Measurements from ENCODE around the gene SET. TPM values are rescaled to one million over a fixed set of nuclear protein-coding genes. Genes with fewer than 3 reads are reported as not detected.

Gene SET
- total RNA-seq, 1 experiment from 2014 or later = 1,129 TPM

DNA sequence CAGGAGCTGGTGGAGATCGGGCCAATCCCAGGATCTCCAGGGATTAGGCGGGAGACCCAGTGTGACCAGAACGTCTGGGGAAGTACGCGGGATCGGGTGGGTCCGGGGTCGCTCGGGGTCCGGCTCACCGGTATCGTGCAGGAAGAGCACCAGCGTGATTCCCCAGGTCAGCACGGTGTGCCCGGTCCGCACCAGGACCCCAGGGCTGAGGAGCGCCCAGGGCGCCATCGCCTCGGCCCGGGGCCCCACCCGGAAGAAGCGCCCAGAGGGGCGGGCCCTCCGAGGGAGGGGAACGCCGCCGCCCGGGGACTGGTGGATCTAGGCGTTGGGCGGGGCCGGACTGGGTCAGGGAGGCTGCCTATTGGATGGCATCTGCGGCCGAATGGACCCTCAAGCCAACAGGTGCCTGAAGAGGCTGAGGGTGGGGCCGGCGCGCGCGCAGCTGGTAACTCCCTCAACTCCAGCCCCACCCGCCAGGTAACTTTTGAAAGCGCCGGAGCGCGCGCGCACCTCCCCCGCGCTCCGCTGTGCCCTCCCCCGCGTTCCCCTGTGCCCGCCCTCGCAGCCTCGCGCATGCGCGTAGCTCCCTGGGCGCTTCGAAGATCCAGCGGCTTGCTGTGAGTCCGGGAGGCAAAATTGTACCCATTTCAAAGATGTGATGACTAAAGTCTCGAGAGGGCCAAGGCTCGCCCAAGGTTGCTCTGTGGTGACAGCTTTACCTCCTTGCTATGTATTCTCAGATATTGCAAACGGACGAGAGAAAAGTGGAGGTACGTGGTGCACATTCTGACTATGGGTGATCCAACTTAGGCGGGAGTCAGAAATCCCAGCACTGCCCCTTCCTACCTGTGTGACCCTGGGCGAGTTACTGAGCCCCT is 35.1 kb downstream of the SET start, which contains the start of gene ZDHHC12 (continued):
- TF ChIP-seq, protein P1, sequence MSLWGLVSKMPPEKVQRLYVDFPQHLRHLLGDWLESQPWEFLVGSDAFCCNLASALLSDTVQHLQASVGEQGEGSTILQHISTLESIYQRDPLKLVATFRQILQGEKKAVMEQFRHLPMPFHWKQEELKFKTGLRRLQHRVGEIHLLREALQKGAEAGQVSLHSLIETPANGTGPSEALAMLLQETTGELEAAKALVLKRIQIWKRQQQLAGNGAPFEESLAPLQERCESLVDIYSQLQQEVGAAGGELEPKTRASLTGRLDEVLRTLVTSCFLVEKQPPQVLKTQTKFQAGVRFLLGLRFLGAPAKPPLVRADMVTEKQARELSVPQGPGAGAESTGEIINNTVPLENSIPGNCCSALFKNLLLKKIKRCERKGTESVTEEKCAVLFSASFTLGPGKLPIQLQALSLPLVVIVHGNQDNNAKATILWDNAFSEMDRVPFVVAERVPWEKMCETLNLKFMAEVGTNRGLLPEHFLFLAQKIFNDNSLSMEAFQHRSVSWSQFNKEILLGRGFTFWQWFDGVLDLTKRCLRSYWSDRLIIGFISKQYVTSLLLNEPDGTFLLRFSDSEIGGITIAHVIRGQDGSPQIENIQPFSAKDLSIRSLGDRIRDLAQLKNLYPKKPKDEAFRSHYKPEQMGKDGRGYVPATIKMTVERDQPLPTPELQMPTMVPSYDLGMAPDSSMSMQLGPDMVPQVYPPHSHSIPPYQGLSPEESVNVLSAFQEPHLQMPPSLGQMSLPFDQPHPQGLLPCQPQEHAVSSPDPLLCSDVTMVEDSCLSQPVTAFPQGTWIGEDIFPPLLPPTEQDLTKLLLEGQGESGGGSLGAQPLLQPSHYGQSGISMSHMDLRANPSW (CRISPR knock-in tag; conservative IDR thresholded peaks at IDR 0.05; ENCODE audit: low read depth) = no peak
- TF ChIP-seq FOXK1 (CRISPR knock-in tag; IDR thresholded peaks at IDR 0.05) = no peak
- TF ChIP-seq, protein P2, sequence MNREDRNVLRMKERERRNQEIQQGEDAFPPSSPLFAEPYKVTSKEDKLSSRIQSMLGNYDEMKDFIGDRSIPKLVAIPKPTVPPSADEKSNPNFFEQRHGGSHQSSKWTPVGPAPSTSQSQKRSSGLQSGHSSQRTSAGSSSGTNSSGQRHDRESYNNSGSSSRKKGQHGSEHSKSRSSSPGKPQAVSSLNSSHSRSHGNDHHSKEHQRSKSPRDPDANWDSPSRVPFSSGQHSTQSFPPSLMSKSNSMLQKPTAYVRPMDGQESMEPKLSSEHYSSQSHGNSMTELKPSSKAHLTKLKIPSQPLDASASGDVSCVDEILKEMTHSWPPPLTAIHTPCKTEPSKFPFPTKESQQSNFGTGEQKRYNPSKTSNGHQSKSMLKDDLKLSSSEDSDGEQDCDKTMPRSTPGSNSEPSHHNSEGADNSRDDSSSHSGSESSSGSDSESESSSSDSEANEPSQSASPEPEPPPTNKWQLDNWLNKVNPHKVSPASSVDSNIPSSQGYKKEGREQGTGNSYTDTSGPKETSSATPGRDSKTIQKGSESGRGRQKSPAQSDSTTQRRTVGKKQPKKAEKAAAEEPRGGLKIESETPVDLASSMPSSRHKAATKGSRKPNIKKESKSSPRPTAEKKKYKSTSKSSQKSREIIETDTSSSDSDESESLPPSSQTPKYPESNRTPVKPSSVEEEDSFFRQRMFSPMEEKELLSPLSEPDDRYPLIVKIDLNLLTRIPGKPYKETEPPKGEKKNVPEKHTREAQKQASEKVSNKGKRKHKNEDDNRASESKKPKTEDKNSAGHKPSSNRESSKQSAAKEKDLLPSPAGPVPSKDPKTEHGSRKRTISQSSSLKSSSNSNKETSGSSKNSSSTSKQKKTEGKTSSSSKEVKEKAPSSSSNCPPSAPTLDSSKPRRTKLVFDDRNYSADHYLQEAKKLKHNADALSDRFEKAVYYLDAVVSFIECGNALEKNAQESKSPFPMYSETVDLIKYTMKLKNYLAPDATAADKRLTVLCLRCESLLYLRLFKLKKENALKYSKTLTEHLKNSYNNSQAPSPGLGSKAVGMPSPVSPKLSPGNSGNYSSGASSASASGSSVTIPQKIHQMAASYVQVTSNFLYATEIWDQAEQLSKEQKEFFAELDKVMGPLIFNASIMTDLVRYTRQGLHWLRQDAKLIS (CRISPR knock-in tag; IDR thresholded peaks at IDR 0.05; ENCODE audit: borderline replicate concordance) = no peak
- no peak for TF ChIP-seq JAZF1 (CRISPR knock-in tag; IDR thresholded peaks at IDR 0.05)
- TF ChIP-seq KAT7 (CRISPR knock-in tag; IDR thresholded peaks at IDR 0.05; ENCODE audit: borderline replicate concordance) = no peak
- TF ChIP-seq ZNF263 (CRISPR knock-in tag; IDR thresholded peaks at IDR 0.05; ENCODE audit: low read depth) = no peak
- TF ChIP-seq, protein P3, sequence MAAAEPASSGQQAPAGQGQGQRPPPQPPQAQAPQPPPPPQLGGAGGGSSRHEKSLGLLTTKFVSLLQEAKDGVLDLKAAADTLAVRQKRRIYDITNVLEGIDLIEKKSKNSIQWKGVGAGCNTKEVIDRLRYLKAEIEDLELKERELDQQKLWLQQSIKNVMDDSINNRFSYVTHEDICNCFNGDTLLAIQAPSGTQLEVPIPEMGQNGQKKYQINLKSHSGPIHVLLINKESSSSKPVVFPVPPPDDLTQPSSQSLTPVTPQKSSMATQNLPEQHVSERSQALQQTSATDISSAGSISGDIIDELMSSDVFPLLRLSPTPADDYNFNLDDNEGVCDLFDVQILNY (CRISPR knock-in tag; IDR thresholded peaks at IDR 0.05) = peak; percentile 47; the same call in 1 of the 2 replicates
- TF ChIP-seq ETV6 (CRISPR knock-in tag; IDR thresholded peaks at IDR 0.05) = no peak
- no peak for TF ChIP-seq ESRRA (CRISPR knock-in tag; IDR thresholded peaks at IDR 0.05; ENCODE audit: borderline replicate concordance)
- TF ChIP-seq HMGA2 (CRISPR knock-in tag; IDR thresholded peaks at IDR 0.05) = no peak

DNA sequence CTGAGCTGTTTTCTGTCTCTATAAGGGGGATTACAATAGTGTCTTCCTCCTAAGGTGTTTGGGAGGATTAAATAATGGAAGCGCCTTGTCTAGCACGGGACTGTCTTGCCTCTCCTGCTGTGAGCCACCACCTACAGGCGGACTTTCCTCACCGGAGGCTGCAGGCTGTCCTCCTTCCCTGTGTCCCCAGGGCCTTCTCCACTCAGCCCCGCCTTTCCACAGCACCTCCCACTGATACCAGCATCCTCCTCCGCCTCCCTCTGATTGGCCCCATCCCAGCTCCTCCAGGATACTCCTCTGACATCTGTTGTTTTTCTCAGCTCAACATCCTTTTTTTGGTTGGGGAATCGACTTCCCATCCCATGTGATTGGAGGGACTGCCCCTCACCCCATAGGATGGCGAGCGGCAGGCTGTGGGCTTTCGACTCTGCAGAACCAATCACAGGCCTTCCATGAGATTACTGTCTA is 35.8 kb downstream of the SET start:
- peak; percentile 53 for ATAC-seq
- Mint-ChIP-seq H3K4me1 (peaks cover 19% of the 10 kb centered on the region), H3K4me3 (peak overlapping the region; percentile 96), H3K36me3 (no peaks in the 10 kb centered on the region), H3K9me3 (no peaks in the 10 kb centered on the region), H3K27ac (peak overlapping the region; percentile 97), H3K27me3 (ENCODE audit: low read depth) (no peaks in the 10 kb centered on the region)
- ChIA-PET POLR2A (interaction anchor here (0.5 to 1.8 kb wide), 15 partner anchors 8 to 178 kb away, joined by 3 to 7 read pairs (median 3); partner anchors contain the start of genes ENDOG and PKN3), CTCF (interaction anchor here (0.6 to 2.5 kb wide), 24 partner anchors 9 to 312 kb away, joined by 3 to 43 read pairs (median 4); partner anchors contain the start of genes ENDOG, MIGA2, PKN3 and SH3GLB2)
- peak; percentile 80 for DNase-seq (ENCODE audit: low spot score)
- TF ChIP-seq ZNF232 (CRISPR knock-in tag; IDR thresholded peaks at IDR 0.05) (no peak), GTF2I (CRISPR knock-in tag; conservative IDR thresholded peaks at IDR 0.05) (0 out of 2 replicates have a peak, but pooled peaks have one; percentile 2), MXD4 (CRISPR knock-in tag; IDR thresholded peaks at IDR 0.05; ENCODE audit: borderline replicate concordance) (no peak), NFYB (CRISPR knock-in tag; conservative IDR thresholded peaks at IDR 0.05; ENCODE audit: low read depth) (peak; percentile 79)
- TF ChIP-seq, protein P4, sequence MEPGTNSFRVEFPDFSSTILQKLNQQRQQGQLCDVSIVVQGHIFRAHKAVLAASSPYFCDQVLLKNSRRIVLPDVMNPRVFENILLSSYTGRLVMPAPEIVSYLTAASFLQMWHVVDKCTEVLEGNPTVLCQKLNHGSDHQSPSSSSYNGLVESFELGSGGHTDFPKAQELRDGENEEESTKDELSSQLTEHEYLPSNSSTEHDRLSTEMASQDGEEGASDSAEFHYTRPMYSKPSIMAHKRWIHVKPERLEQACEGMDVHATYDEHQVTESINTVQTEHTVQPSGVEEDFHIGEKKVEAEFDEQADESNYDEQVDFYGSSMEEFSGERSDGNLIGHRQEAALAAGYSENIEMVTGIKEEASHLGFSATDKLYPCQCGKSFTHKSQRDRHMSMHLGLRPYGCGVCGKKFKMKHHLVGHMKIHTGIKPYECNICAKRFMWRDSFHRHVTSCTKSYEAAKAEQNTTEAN (CRISPR knock-in tag; IDR thresholded peaks at IDR 0.05) = no peak
- TF ChIP-seq, protein P5, sequence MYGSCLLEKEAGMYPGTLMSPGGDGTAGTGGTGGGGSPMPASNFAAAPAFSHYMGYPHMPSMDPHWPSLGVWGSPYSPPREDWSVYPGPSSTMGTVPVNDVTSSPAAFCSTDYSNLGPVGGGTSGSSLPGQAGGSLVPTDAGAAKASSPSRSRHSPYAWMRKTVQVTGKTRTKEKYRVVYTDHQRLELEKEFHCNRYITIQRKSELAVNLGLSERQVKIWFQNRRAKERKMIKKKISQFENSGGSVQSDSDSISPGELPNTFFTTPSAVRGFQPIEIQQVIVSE (CRISPR knock-in tag; IDR thresholded peaks at IDR 0.05; ENCODE audit: borderline replicate concordance) = no peak
- TF ChIP-seq, protein P6, sequence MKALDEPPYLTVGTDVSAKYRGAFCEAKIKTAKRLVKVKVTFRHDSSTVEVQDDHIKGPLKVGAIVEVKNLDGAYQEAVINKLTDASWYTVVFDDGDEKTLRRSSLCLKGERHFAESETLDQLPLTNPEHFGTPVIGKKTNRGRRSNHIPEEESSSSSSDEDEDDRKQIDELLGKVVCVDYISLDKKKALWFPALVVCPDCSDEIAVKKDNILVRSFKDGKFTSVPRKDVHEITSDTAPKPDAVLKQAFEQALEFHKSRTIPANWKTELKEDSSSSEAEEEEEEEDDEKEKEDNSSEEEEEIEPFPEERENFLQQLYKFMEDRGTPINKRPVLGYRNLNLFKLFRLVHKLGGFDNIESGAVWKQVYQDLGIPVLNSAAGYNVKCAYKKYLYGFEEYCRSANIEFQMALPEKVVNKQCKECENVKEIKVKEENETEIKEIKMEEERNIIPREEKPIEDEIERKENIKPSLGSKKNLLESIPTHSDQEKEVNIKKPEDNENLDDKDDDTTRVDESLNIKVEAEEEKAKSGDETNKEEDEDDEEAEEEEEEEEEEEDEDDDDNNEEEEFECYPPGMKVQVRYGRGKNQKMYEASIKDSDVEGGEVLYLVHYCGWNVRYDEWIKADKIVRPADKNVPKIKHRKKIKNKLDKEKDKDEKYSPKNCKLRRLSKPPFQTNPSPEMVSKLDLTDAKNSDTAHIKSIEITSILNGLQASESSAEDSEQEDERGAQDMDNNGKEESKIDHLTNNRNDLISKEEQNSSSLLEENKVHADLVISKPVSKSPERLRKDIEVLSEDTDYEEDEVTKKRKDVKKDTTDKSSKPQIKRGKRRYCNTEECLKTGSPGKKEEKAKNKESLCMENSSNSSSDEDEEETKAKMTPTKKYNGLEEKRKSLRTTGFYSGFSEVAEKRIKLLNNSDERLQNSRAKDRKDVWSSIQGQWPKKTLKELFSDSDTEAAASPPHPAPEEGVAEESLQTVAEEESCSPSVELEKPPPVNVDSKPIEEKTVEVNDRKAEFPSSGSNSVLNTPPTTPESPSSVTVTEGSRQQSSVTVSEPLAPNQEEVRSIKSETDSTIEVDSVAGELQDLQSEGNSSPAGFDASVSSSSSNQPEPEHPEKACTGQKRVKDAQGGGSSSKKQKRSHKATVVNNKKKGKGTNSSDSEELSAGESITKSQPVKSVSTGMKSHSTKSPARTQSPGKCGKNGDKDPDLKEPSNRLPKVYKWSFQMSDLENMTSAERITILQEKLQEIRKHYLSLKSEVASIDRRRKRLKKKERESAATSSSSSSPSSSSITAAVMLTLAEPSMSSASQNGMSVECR (CRISPR knock-in tag; IDR thresholded peaks at IDR 0.05; ENCODE audit: borderline replicate concordance) = peak; percentile 57; the same call in 1 of the 2 replicates
